Measurements from ENCODE around the gene CD109.
"Not testable (repeated sequence)": the region's sequence is repeated elsewhere in the genome, so short reads cannot be mapped to it uniquely, and the experiment has no call there.

Gene CD109

DNA sequence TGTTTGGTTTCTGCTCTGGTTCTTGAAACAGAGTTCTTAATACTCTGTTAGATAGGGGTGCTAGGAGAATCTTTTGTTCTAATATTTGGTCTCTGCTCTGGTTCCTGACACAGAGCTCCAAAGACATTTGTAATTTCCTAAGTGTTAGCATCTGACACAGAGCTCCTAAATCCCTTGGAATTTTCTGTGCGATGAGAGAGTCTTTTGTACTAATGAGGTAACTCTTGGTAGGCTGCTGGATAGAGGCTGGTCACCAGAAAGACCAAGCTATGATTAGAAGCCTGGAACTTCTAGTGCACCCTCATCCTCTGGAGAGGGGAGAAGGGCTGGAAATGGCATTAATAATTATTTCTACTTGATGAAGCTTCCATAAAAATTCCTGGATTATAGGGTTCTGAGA, 7.7 kb upstream of the CD109 start:
- DNase-seq: no peak

DNA sequence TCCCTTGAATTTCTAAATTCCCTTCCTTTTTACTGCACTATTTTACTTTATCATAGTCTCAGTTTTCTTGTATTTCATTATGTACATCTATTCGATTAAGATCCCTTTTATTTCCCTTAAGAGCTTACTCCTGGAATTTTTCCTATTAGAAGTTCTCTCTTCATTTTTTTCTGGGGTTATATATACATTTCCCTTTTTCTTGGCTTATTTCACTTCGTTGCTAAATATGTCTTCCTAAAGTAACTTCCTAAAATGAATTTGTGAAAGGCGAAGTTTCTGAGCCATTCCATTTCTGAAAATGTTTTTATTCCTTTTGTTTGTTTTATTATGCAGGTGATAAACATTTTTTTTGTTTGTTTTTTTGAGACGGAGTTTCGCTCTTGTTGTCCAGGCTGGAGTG, 5.9 kb upstream of the CD109 start:
- no peak for DNase-seq

DNA sequence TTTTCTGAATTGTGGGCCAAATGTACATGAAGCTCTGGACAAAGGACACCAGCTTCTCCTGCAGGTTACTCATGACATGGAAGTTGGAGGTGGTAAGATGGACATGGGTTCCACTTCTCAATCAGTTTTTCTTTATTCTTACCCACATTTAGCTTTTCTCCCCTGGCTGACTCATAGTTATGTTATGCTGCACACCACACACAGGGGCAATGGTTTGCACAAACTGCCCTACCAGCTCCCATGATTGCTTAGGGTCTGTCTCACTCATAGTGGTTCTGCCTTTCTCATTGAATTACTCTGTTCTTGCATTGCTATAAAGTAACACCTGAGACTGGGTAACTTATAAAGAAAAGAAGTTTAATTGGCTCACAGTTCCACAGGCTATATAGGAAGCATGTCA, 4.5 kb upstream of the CD109 start:
- DNase-seq: no peak

DNA sequence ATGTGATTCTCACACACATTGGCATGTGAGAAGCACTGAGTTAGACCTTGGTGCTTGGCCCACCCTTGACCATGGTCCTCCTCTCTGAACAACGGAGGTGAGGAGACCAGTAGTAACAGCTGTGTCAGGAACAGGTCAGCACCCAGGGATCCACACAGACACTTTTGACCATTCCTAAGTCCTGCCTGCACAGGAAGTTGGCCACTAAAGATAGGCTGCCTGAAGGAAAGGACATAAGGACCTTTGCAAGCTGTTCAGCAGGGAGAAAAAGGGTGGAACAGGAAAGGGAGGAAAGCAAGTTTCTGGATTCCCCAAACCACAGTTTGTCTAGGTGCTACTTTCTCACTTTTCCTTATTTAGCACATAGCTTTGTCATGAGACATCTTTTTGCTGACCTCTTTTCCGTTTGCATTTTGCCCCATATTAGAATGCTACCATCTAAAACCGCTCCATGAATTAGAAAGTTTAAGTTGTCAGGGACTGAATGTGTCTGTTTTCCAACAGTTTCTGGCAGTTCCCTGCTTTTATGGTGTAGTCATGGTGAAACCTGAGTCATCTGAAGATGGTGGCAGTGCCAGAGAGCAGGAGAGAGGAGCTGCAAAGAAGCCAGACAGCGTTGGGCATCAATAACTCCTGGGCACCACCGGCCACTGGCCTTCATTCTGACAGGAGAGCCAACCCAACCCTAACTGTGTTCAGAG, 1.1 kb upstream of the CD109 start:
- peak in 1 of 5 donors; percentile 22 for DNase-seq

DNA sequence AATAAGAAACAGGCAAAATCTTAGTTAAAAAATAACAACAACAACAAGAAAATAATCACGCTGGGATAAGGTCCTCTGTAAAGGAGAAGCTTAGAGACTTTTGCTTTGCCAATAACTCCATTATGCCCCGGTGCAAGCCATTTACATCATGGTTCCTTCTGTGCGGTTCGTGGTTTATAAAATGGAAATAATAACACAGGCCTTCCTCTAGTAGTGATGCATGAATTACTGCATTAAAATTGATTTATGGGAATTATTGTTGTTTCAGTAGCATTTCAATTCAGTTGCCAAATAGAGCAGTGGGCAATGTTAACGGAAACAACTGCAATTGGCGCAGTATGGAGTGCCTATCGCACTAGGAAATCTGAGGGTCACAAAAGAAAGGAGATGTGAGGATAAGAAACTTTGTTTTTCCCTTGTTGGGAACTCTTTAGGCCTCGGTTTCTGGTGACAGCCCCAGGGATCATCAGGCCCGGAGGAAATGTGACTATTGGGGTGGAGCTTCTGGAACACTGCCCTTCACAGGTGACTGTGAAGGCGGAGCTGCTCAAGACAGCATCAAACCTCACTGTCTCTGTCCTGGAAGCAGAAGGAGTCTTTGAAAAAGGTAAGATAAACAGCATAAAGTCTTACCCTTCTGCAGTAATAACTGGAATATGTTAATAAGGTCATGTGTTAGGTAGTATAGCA, 1.1 kb downstream of the CD109 start:
- peak in 1 of 5 donors; percentile 36 for DNase-seq

DNA sequence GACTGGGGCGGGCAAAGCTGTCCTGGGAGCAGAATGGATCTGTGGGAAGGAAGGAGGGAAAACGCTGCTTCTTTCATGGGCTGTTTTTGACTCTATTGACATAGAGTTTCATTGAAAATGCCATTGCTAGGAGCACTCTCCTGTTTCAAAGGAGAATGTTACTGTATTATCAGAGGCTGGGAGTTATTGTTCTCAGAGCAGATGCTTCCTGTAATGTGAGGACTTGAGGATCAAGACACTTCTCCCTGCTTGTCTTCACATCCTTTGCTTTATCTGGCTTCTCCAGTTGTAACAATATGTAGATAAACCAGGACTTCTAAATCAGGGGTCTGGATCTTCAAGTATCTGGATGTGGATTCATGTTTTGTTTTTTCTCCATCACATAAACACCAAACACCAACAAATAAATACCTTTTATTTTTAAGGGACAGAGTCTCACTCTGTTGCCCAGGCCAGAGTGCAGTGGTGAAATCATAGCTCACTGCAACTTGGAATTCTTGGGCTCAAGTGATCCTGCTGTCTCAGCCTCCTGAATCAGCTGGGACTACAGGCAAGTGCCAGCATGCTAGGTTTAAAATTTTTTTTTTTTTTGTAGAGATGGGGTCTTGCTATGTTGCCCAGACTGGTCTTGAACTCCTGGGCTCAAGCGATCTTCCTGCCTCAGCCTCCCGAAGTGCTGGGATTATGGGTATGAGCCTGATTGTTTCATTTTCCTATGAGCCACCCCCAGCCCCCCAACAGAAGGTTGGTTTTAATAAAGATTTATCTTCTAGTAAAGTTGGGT, 3.9 kb downstream of the CD109 start:
- no peak for DNase-seq

DNA sequence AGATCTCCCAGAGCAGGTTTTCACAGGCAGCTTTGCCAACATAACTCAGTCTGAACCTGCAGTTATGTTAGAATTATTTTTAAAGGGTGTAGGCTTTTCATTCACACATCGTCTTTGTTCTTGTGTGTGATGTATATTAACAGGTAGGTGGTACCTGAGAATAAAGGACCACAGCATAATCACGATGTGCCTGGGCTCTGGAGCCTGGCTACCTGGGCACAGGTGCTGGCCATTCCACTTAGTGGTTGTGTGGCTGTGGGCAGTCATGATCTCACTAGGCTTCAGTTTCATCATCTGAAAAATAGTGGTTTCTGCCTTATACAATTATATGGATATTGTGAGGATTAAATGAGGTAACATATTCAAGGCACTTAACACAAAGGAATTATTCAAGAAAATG, 6.4 kb downstream of the CD109 start:
- DNase-seq: no peak

DNA sequence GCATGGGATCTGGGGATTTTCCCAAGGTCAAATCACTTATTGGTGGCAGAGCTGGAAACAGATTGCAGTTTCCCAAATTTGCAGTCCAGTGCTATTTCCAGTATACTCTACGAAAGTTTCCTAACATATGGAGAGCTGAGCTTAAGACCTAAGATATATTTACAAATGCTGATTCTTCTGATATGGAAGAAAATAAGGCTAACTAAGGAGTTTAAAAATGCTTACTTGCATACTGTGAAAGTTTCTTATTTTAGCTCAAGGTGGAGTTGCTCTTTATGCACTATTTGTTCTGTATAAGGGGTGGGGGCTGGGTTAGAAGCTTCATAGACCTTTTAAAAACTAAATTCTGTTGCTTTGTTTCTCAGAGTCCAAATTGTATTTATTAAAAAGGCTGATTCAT, 7.5 kb downstream of the CD109 start:
- no peak for DNase-seq

DNA sequence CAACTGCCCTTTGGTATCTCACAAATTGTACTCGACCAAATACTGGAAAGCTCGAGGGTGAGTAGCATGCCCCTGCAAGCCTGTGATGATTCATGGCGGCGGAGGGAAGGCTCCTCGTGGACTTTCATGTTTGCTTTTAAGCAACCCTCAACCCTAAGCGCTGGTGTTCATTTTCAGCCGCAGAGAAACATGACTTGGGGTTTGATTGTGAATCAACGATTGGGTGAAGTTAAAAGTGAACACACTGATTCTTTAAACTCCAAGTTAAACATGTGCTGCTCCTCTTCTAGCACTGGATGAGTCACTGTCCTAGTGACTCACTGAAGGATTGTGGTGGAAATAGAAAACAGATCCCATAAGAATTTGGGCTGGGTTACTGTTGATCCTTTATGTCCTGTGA, 8.3 kb downstream of the CD109 start:
- no peak for DNase-seq

DNA sequence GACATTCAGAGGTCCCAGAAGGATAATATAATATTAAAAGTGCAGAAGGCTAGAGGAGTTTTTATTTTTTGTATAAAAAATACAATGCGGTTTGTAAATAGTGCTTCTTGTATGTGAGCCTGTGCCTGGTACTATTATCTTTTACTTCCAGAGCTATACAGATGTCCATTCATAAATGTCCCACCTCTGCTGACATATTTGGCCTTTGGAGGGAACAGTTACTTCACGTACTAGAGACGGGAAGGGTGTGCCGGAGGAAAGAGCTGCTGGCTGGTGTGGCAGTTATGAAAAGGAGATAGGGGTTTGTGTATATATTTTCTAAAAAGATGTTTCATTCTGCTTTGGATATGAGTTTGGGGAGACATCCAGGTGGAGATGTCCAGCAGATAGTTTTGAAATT, 8.8 kb downstream of the CD109 start:
- DNase-seq: no peak

DNA sequence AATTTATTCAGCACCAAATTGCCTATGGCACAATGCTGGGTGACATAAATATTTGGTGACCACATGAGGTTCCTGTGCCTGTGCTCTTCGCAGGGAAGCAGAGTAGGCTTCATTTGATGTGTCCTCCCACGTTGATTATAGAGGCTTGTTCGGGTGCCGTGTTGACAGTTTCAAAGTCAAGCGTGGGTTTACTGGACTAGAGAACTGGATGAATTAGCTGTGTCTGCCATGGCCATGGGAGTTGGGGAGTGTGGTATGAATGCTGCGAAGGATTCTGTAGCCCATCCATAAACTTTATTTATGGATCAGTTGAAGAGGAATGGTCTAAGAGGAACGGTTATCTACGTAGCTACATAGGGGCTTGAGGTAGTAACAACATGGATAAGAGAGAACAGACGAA, 11.0 kb downstream of the CD109 start:
- DNase-seq: no peak

DNA sequence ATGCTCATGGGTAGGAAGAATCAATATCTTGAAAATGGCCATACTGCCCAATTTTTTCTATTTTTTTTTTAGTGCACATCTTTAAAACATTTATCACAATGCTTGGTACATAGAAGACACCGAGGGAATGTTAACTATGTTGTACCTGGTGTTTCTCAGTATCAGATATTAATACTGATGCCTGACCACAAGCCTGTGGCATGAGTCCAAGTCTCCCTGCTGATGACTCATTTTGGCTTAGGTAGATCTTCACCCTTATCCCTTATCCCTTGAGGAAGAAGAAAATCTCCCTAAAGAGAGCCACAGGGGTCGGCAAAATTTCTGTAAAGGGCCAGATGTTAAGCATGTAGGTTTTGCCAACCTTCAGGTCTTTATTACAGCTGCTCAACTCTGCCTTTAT, 14.5 kb downstream of the CD109 start:
- DNase-seq: no peak

DNA sequence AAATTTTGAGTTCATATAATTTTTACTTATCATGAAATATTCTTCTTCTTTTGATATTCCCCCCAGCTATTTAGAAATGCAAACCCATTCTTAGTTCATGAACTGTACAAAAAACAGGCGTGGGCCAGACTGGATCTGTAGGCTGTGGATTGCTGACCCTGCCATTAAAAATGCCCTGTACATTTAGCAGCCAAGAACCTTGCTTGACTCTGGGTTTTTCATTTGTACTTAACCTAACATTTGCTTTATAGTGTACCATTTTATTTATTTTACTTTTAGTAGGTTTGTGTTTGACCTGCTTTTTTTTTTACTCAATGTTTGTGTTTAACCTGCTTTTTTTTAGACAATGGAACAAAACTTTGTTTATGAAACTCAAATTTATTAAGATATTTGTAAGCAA, 14.9 kb downstream of the CD109 start:
- no peak for DNase-seq

DNA sequence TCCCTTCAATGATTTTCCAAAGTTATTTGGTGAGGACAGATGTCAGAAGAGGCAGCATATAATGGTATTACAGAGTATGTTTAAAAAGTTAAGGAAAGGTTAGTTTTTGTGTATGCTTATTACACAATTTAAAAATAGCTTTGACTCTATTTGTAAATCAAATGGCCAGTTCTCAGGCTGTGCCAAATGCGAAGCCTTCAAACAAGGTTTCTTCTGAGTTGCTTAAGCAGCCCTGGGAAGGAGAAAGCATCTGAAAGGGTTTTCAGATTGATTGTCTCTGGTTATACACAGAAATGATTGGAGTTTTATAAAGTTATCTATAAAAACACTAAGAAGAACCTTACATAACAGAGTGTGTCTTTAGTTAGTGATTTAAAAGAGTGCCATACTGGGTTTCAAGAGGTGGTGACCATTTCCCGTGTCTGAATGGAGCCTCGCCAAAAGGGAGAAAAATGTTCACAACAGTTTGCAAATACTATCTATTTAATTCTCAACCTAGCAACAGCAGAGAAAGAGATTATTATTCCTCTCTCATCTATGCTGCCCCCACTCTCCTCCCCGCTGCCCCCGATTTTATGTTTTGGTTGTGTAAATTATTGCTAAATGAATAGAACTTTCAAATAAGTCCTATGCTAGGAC, 16.7 kb downstream of the CD109 start:
- no peak for DNase-seq

DNA sequence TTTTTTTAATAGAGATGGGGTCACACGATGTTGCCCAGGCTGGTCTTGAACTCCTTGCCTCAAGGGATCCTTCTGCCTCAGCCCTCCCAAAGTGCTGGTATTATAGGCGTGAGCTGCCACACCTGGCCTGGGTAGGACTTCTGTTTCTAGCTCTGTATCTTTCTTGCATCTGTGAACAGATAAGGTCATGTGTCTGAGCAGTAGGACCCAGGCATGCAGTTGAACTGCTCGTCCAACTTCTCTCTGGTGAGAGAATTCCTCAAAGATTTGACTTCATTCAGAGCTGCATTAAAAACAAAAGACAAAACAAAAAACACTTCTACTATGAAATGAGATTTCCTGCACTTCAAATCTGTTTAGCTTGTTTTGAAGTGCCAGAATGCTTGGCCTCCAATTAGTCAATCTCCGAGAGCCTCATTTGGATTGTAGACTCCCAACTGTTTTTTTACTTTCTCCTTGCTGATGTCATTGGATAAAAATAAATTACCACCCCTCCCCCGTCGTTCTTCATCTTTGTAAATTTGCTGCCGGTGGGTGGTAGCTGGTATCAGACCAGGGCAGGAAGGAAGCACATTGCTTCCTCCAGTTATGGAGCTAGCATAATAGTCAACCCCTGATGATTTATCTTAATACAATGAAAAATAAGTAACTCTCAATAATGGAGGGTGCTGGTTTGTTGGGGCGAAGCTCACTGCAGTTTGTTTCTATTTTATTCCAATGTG, 17.6 kb downstream of the CD109 start:
- no peak for DNase-seq

DNA sequence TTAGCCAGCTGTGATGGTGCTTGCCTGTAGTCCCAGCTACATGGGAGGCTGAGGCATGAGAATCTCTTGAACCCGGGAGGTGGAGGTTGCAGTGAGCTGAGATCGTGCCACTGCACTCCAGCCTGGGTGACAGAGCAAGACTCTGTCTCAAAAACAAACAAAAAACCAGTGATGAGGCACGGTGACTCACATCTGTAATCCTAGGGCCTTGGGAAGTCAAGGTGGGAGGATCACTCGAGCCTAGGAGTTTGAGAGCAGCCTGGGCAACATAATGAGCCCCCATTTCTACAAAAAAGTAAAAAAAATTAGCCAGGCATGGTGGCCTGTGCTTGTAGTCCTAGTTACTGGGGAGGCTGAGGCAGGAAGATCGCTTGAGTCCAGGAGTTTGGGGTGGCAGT, 19.1 kb downstream of the CD109 start:
- DNase-seq: not testable (repeated sequence)

DNA sequence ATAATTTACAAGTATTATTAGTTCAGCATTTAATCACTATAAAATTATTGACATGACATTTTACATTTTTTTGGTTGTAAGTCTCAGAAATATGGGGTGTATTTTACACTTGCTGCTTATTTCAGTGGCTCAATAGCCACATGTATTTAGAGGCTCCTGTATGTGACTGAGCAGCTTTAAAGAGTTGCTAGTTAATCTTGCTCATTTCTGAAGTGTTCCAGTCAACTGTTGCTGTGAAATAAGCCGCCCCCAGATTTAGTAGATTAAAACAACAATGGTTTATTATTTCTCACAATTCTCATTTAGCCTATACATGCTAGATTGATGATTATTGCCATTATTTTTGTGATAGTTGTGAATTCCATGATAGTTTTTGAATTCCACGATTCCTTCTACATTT, 23.0 kb downstream of the CD109 start:
- DNase-seq: no peak

DNA sequence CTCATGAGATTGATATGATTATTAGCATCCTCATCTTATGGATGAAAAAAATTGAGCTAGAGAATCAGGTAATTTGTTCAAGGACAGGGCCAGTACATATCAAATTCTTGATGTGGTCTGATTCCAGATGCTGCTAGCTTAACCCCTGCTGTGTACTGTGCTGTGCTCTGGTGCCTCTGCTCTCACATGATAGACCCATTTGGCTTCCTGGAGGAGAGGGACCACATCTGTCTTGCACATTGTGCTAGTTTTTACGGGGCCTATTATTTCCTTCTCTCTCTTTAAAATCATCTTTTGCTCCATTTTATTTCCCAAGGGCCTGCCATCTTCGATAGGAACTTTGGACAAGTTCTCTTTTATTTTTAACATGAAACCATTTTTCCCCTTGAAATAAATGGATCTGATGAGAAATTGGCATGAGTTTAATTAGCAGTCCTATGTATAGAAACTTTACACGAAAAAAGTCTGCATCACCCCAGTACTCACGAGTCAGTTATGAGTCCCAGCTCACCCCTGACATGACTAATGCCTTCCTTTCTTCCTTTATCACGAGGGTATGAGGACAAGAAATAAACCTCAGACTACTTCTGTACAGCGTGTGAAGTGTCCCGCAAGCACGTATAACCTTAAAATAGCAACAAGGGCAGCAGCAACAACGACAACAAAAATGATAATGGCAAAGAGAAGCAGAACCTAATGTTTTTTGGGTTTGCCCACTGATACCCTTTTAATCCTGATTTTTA, 26.5 kb downstream of the CD109 start:
- DNase-seq: peak in 1 of 5 donors; percentile 66

DNA sequence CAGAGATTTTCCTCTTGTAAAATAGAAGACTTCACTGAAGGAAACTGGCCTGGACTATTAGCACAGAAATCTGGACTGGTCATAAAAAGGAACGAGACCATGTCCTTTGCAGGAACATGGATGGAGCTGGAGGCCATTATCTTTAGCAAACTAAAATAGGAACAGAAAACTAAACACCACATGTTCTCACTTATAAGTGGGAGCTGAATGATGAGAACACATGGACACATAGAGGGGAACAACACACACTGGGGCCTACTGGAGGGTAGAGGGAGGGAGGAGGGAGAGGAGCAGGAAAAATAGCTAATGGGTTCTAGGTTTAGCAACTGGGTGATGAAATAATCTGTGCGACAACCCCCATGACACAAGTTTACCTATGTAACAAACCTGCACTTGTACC, 27.5 kb downstream of the CD109 start:
- not testable (repeated sequence) for DNase-seq

DNA sequence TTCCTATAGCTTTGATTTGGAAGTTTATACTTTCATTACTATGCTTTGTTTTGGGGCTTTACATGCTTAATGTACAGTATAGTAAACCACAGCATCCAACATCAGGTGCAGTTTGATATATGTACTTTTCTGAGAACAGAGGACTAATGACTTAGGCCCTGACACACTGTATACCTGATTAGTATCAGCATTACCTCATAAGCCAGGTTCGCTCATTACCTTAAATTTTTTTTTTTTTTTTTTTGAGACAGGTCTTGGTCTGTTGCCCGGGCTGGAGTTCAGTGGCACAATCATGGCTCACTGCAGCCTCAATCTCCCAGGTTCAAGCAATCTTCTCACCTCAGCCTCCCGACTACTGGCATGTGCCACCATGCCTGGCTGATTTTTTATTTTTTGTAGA, 28.4 kb downstream of the CD109 start:
- no peak for DNase-seq

DNA sequence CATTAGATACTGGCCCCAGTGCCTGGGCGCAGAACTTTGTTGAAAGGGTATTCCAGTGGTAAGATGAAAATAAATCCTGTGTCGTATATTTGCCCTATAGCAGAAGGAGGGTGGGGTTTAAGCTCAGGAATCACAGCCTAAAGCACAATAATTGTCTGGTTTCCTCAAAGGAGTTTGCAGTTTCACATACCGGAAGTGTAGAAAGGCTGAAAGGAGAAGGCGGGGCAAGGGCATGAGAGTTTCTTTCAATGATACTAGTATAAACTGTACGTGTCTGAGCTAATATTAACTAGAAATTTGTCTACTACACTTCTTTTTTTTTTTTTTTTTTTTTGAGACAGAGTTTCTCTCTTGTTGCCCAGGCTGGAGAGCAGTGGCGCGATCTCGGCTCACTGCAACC, 29.2 kb downstream of the CD109 start:
- peak in 2 of 5 donors; percentile 7 to 50 for DNase-seq

DNA sequence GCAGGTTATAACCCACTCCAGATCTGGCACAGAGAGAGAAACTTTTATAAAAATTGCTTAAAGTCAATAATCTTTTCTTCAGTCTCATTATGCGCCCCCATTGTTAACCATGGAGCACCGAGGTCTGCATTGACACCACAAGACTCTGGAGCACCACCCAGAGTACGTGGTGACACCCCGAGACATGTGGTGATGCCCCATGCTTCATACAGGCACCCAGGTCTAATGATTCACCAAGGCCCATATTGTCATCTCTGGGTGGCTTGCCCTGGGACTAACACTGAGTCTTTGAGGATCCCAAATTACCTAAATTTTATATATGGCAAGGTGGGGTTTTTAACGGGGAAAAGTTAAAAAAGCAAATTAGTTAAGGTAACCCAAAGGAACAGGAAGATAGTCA, 31.1 kb downstream of the CD109 start:
- no peak for DNase-seq

All from T-helper 1 cell (primary cell).